Muscle of leg (tissue), 11 donors: ENCODE data around the gene REL. TPM values are rescaled to one million over a fixed set of nuclear protein-coding genes. Genes with fewer than 3 reads are reported as not detected.
A peak's percentile ranks its signal among the peaks of the same experiment; 100 is the strongest.

Experiments used
- DNase-seq: peaks from one replicate; pipeline ENCODE4 v3.0.0; 2013
- H3K27ac ChIP-seq: one replicate; pipeline ENCODE4 v1.5.1; 2013; ENCODE audit warnings: mild to moderate bottlenecking, low read length, control low read depth
- H3K27me3 ChIP-seq: one replicate; pipeline ENCODE4 v1.6.1; 2013; ENCODE audit warnings: low read length; ENCODE audit not compliant: control insufficient read depth, insufficient read depth
- H3K36me3 ChIP-seq: one replicate; pipeline ENCODE4 v1.6.1; 2013; ENCODE audit warnings: low read length; ENCODE audit not compliant: control insufficient read depth, insufficient read depth
- H3K4me1 ChIP-seq: one replicate; pipeline ENCODE4 v1.6.1; 2013; ENCODE audit warnings: low read length; ENCODE audit not compliant: control insufficient read depth, insufficient read depth
- H3K4me3 ChIP-seq: one replicate; pipeline ENCODE4 v1.5.1; 2013; ENCODE audit warnings: low read length, control low read depth
- H3K9me3 ChIP-seq: replicated peaks from 2 replicates; pipeline ENCODE4 v1.6.1; 2013; ENCODE audit warnings: low read depth, low read length; ENCODE audit not compliant: control insufficient read depth
- whole genome bisulfite sequencing: methylation state at CpG from one replicate; pipeline ENCODE4 v1.1.5; 2013; ENCODE audit warnings: missing lambda C conversion rate; ENCODE audit not compliant: insufficient coverage; 5-methylcytosine and 5-hydroxymethylcytosine counted together
- polyA plus RNA-seq, 8 donors: library from polyadenylated mRNA; unstranded; fragments of 120-200 nt; gene quantifications; one replicate each; pipeline versions ENCODE4 v1.2.1 to v1.2.3, GENCODE V29; 2013; ENCODE audit warnings: inconsistent platforms in 1 of 8, low replicate concordance in 1 of 8; ENCODE audit not compliant: insufficient read length in 8 of 8, insufficient read depth in 1 of 8
- total RNA-seq: library from RNA; stranded (reverse); fragments of 120-200 nt; gene quantifications from one replicate; pipeline ENCODE4 v1.2.4, GENCODE V29; 2013

Gene REL
- total and polyA plus RNA-seq, 9 donors = 2.4 to 6.7 (median 4.3) TPM

- H3K27me3 ChIP-seq = no peaks in the 10 kb centered on the region
- no peak overlapping the region for H3K4me3 ChIP-seq
- no peaks in the 10 kb centered on the region for H3K9me3 ChIP-seq
- WGBS = 100% methylated on average over 1 of the region's 6 CpGs
- H3K36me3 ChIP-seq = no peaks in the 10 kb centered on the region
- H3K27ac ChIP-seq = no peak overlapping the region
- H3K4me1 ChIP-seq = no peaks in the 10 kb centered on the region
- DNase-seq = no peak
Measured at GRCh38 chr2:60843006-60843405, 38.4 kb upstream of the REL start.

- no peak overlapping the region for H3K4me3 ChIP-seq
- H3K9me3 ChIP-seq = no peaks in the 10 kb centered on the region
- DNase-seq = no peak
- no CpG with 5 or more reads among the region's 2 CpGs for WGBS
- H3K36me3 ChIP-seq = no peaks in the 10 kb centered on the region
- H3K27ac ChIP-seq = no peak overlapping the region
- no peaks in the 10 kb centered on the region for H3K4me1 ChIP-seq
- H3K27me3 ChIP-seq = no peaks in the 10 kb centered on the region
Measured at GRCh38 chr2:60844105-60844504, 37.3 kb upstream of the REL start.

- DNase-seq = no peak
- WGBS = 83% methylated on average over 4 of the region's 6 CpGs
- no peaks in the 10 kb centered on the region for H3K4me1 ChIP-seq
- no peaks in the 10 kb centered on the region for H3K36me3 ChIP-seq
- no peak overlapping the region for H3K4me3 ChIP-seq
- no peaks in the 10 kb centered on the region for H3K9me3 ChIP-seq
- H3K27me3 ChIP-seq = no peaks in the 10 kb centered on the region
- H3K27ac ChIP-seq = no peak overlapping the region
Measured at GRCh38 chr2:60847854-60848253, 33.5 kb upstream of the REL start.

GRCh38 chr2:60849187-60849586 lies 32.2 kb upstream of the REL start:
- 100% methylated on average over 1 of the region's 3 CpGs for WGBS
- Histone ChIP-seq H3K4me3 (no peak overlapping the region), H3K27ac (no peak overlapping the region), H3K36me3 (no peaks in the 10 kb centered on the region), H3K4me1 (no peaks in the 10 kb centered on the region), H3K27me3 (no peaks in the 10 kb centered on the region), H3K9me3 (no peaks in the 10 kb centered on the region)
- DNase-seq = no peak

GRCh38 chr2:60852282-60852860 lies 29.0 kb upstream of the REL start:
- 79% methylated on average over 6 of the region's 8 CpGs for WGBS
- Histone ChIP-seq H3K27me3 (no peaks in the 10 kb centered on the region), H3K9me3 (no peaks in the 10 kb centered on the region), H3K4me1 (no peaks in the 10 kb centered on the region), H3K4me3 (no peak overlapping the region), H3K36me3 (no peaks in the 10 kb centered on the region), H3K27ac (no peak overlapping the region)
- DNase-seq = peak; percentile 66

- H3K4me3 ChIP-seq = no peak overlapping the region
- no peaks in the 10 kb centered on the region for H3K36me3 ChIP-seq
- DNase-seq = peak; percentile 21
- no peak overlapping the region for H3K27ac ChIP-seq
- no peaks in the 10 kb centered on the region for H3K27me3 ChIP-seq
- H3K4me1 ChIP-seq = no peaks in the 10 kb centered on the region
- WGBS = 88% methylated on average over 2 of the region's 2 CpGs
- H3K9me3 ChIP-seq = no peaks in the 10 kb centered on the region
Measured at GRCh38 chr2:60853531-60853930, 27.8 kb upstream of the REL start.

GRCh38 chr2:60855989-60856669 lies 25.2 kb upstream of the REL start:
- Histone ChIP-seq H3K27ac (no peak overlapping the region), H3K4me3 (no peak overlapping the region), H3K4me1 (no peaks in the 10 kb centered on the region), H3K36me3 (no peaks in the 10 kb centered on the region), H3K27me3 (no peaks in the 10 kb centered on the region), H3K9me3 (no peaks in the 10 kb centered on the region)
- no peak for DNase-seq
- 76% methylated on average over 3 of the region's 5 CpGs for WGBS

- peak; percentile 34 for DNase-seq
- no peaks in the 10 kb centered on the region for H3K4me1 ChIP-seq
- WGBS = 79% methylated on average over 2 of the region's 4 CpGs
- H3K4me3 ChIP-seq = no peak overlapping the region
- H3K36me3 ChIP-seq = no peaks in the 10 kb centered on the region
- H3K27me3 ChIP-seq = no peaks in the 10 kb centered on the region
- no peaks in the 10 kb centered on the region for H3K9me3 ChIP-seq
- H3K27ac ChIP-seq = no peak overlapping the region
Measured at GRCh38 chr2:60857056-60857455, 24.3 kb upstream of the REL start.

GRCh38 chr2:60858897-60859311 lies 22.5 kb upstream of the REL start:
- Histone ChIP-seq H3K4me1 (no peaks in the 10 kb centered on the region), H3K27ac (no peak overlapping the region), H3K4me3 (no peak overlapping the region), H3K36me3 (no peaks in the 10 kb centered on the region), H3K27me3 (no peaks in the 10 kb centered on the region), H3K9me3 (no peaks in the 10 kb centered on the region)
- WGBS = 100% methylated on average over 3 of the region's 3 CpGs
- DNase-seq = no peak

- Histone ChIP-seq H3K27me3 (no peaks in the 10 kb centered on the region), H3K9me3 (no peaks in the 10 kb centered on the region), H3K4me3 (no peak overlapping the region), H3K27ac (no peak overlapping the region), H3K36me3 (no peaks in the 10 kb centered on the region), H3K4me1 (no peaks in the 10 kb centered on the region)
- 83% methylated on average over 3 of the region's 5 CpGs for WGBS
- DNase-seq = no peak
Measured at GRCh38 chr2:60861736-60862135, 19.6 kb upstream of the REL start.
